Progenitor cell of endocrine pancreas (in vitro differentiated cells): ENCODE results near the gene CFAP90. TPM values are rescaled to one million over a fixed set of nuclear protein-coding genes. Genes with fewer than 3 reads are reported as not detected.

ENCODE experiments used
- DNase-seq: peaks from one replicate; pipeline ENCODE4 v3.0.0; 2021; ENCODE audit warnings: low spot score; ENCODE audit not compliant: unreplicated experiment
- H3K27ac Mint-ChIP-seq: 2 replicates; pipeline ENCODE4 v1.8.0; 2021; ENCODE audit warnings: mild to moderate bottlenecking, moderate library complexity, mixed read lengths
- H3K27me3 Mint-ChIP-seq: 2 replicates; pipeline ENCODE4 v1.8.0; 2021; ENCODE audit warnings: mixed read lengths
- H3K36me3 Mint-ChIP-seq: 2 replicates; pipeline ENCODE4 v1.8.0; 2022; ENCODE audit warnings: mixed read lengths; ENCODE audit not compliant: insufficient read depth
- H3K4me1 Mint-ChIP-seq: 2 replicates; pipeline ENCODE4 v1.8.0; 2021; ENCODE audit warnings: low read depth, mixed read lengths
- H3K4me3 Mint-ChIP-seq: 2 replicates; pipeline ENCODE4 v1.8.0; 2021; ENCODE audit warnings: low read depth, mild to moderate bottlenecking, moderate library complexity, mixed read lengths
- H3K9me3 Mint-ChIP-seq: 2 replicates; pipeline ENCODE4 v1.8.0; 2021; ENCODE audit warnings: low read depth, mixed read lengths
- total RNA-seq: library from RNA; stranded (reverse); gene quantifications from 2 replicates; pipeline ENCODE4 v1.2.1, GENCODE V29; 2021
- TF ChIP-seq, protein P1 (sequence below): fragments of 200-600 bp; sonication (generic); IDR thresholded peaks from one replicate; pipeline ENCODE4 v1.5.0; 2021; ENCODE audit warnings: antibody characterized with exemption, mild to moderate bottlenecking; ENCODE audit not compliant: unreplicated experiment

The CFAP90 gene
- total RNA-seq, 1 donor from 2014 or later, result 2.1 TPM

DNA sequence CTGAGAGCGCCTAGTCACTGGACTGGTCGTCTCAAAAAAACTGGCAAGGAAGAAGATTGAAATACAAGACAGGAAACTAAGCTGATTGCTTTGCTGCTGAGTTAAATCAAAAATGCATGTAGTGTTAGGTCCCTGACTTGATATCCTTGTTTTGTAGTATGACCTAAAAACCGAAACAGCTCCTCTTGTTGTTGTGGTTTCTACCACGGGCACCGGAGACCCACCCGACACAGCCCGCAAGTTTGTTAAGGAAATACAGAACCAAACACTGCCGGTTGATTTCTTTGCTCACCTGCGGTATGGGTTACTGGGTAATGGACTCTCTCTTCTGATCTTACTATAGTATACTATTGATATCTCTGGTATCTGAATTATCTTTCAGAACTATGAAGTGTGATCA lies 22.3 kb upstream of the CFAP90 start:
- Mint-ChIP-seq H3K36me3 (peaks cover 5% of the 10 kb centered on the region), H3K4me1 (peaks cover 13% of the 10 kb centered on the region), H3K4me3 (no peak overlapping the region), H3K27me3 (no peaks in the 10 kb centered on the region), H3K27ac (no peak overlapping the region), H3K9me3 (no peaks in the 10 kb centered on the region)
- TF ChIP-seq, protein P1, sequence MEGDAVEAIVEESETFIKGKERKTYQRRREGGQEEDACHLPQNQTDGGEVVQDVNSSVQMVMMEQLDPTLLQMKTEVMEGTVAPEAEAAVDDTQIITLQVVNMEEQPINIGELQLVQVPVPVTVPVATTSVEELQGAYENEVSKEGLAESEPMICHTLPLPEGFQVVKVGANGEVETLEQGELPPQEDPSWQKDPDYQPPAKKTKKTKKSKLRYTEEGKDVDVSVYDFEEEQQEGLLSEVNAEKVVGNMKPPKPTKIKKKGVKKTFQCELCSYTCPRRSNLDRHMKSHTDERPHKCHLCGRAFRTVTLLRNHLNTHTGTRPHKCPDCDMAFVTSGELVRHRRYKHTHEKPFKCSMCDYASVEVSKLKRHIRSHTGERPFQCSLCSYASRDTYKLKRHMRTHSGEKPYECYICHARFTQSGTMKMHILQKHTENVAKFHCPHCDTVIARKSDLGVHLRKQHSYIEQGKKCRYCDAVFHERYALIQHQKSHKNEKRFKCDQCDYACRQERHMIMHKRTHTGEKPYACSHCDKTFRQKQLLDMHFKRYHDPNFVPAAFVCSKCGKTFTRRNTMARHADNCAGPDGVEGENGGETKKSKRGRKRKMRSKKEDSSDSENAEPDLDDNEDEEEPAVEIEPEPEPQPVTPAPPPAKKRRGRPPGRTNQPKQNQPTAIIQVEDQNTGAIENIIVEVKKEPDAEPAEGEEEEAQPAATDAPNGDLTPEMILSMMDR, result no peak
- DNase-seq, result no peak

DNA sequence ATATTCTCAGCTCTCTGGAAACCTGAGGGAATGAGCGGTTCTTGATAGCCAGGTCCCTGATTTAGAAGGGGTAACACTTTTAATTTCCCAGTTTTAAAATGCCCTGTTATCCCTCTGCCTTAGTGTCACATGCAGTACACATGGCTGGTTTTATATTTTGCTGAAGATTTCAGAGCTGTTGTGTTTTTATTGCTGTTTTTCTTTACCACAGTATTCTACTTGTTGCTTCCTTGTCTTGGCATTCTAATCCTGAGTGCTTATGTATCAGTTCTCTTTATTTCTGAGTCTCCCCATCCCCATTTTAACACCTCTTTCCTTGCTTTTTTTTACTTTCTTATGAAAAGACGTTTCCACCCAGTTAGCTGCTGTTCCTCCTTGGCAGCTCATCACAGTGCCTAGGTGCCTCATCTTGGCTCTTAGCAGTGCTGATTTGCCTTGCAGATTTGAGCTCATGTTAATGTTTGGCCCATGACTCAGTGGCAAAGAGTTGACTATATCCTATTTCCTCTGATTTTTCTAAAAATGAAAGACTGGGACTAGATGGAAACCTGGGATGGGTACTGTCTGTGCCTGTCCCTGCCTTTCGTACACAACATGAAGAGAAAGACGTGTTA lies 21.7 kb upstream of the CFAP90 start:
- TF ChIP-seq, protein P1, result no peak
- peak overlapping the region; percentile 5 for H3K27ac Mint-ChIP-seq

DNA sequence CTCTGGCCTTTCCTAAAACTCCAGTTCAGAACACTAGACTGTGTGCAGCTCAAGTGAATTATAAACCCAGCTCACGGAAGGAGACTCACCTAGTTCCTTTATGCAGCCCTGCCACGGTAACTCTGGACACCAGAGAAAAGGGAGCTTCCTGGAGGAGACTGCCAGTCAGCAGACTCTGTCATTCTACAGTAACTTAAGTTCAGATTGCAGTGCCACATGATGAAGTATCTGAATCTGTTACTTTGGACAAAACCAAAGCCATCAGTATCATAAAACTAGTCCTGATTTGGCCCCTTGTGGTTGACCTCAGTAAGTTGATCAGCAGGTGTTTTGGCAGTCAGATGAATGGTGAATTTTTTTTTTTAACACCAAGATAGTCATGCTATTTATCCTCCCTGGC lies 20.7 kb upstream of the CFAP90 start:
- TF ChIP-seq, protein P1, result no peak
- Mint-ChIP-seq H3K36me3 (peaks cover 2% of the 10 kb centered on the region), H3K27ac (no peak overlapping the region), H3K9me3 (no peaks in the 10 kb centered on the region), H3K27me3 (no peaks in the 10 kb centered on the region), H3K4me1 (peaks cover 14% of the 10 kb centered on the region), H3K4me3 (peak overlapping the region; percentile 2)
- DNase-seq, result no peak

More for the DNA sequence above, 21.7 kb upstream of the CFAP90 start:
- Mint-ChIP-seq H3K27me3 (no peaks in the 10 kb centered on the region), H3K9me3 (no peaks in the 10 kb centered on the region), H3K4me3 (no peak overlapping the region), H3K36me3 (peaks cover 3% of the 10 kb centered on the region), H3K4me1 (peaks cover 14% of the 10 kb centered on the region)
- no peak for DNase-seq

DNA sequence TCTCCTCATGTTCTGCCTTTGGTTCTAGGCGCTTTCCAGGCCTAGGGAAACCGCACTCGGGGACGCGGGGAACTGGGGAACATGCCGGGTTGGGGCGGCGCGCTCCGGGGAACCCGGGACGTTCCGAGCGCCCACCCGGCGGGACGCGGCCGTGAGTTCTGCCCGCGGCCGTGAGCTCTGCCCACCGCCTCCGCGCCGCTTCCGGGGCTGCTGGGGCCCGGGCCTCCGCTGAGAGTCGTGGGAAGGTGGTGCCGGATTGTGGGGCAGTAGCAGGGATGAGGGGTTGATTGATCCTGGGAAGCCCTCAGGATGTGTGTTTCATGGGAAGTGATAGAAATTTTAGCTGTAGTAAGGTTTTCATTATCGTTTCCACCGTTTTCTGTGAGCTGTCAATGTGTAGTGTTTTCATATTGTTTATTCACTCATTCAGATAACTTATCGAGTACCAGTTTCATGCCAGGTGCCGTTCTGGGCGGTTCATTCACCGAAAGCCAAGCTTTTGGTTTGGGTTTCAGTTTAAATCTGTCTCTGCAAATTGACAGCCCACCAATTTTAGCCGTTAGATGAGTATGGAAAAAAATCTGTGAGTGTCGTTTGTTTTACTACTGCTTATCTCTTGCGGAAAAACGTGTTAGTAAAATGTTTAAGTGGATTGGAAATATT lies 18.7 kb upstream of the CFAP90 start:
- Mint-ChIP-seq H3K4me1 (peaks cover 14% of the 10 kb centered on the region), H3K9me3 (no peaks in the 10 kb centered on the region), H3K36me3 (peaks cover 1% of the 10 kb centered on the region), H3K4me3 (peak overlapping the region; percentile 99), H3K27me3 (no peaks in the 10 kb centered on the region), H3K27ac (peak overlapping the region; percentile 60)
- TF ChIP-seq, protein P1, result no peak
- no peak for DNase-seq

DNA sequence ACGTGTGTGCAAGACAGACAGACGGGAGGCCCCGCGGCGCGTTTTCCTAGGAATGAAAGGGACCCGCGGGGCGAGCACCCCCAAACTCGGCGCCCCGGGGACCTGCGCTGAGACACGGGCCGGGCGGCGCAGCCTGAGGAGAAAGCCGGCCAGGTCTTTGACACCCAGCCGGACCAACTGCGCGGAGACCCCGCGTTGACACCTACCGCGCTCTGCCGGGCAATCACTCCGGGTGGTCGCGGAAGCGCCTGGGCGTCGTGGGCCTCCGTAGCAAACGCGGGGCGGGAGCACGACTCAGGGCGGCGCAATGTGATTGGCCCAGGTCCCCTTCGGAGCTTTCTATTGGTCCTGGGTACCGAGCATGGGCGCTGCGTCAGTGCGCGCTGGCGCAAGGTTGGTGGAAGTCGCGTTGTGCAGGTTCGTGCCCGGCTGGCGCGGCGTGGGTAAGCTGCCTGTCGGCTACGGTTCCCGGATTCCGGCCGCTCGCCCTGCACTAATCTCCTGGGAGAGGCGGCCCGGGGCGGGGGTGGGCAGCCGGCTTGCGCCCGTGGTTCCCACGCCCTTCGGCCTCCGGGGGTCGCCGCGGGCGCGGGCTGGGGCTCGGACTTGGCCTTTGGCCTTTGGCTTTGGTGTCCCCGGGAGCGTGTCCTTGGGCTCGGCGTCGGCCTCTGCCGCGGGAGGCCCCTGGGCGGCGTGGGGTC lies 18.0 kb upstream of the CFAP90 start, which contains the start of the genes FASTKD3 and MTRR:
FASTKD3 (minus strand) TSS at position 259 of the 701 bp plus-strand sequence. CDS start 948 bp downstream, outside the sequence.
MTRR (plus strand) TSS at position 376 of the 701 bp plus-strand sequence. CDS start 1,647 bp downstream, outside the sequence.
- Mint-ChIP-seq H3K27me3 (no peaks in the 10 kb centered on the region), H3K9me3 (no peaks in the 10 kb centered on the region), H3K27ac (peak within 1 kb of the TSS; percentile 91), H3K36me3 (peaks cover 1% of the 10 kb centered on the region), H3K4me3 (peak within 1 kb of the TSS; percentile 99), H3K4me1 (peaks cover 14% of the 10 kb centered on the region)
- peak; percentile 78 for DNase-seq
- TF ChIP-seq, protein P1, result no peak
